ENCODE measurements around the gene CTAGE15. TPM values are rescaled to one million over a fixed set of nuclear protein-coding genes. Genes with fewer than 3 reads are reported as not detected.

The CTAGE15 gene
- total and polyA plus RNA-seq, 8 donors = 0.63 to 6.7 (median 4.8) TPM; not detected in 4

Small RNA genes lying within 50 kb of the gene (small RNA-seq; reads per million reads assigned to genes)
- gene AC073264.2 (0 reads per million in 4 donors), gene RNU6-162P (0 reads per million in 4 donors)

Other genes with a start within 250 kb of the CTAGE15 start
- gene FAM131B, start 209.1 kb upstream of the CTAGE15 start, total RNA-seq = 10 to 100 TPM in 1 of 5 donors, 1 to 10 TPM in 1, under 1 TPM in 2, not detected in 1; 0.29 to 14.0 (median 0.95) TPM
- under 1 TPM; 0.33 to 0.56 (median 0.46) TPM for gene FAM131B, start 209.1 kb upstream of the CTAGE15 start, polyA plus RNA-seq
- gene ZYX, start 190.5 kb upstream of the CTAGE15 start, total RNA-seq = 100 to 1,000 TPM in 1 of 5 donors, 10 to 100 TPM in 4; 20.6 to 102 (median 64.0) TPM
- 10 to 100 TPM; 73.4 to 79.2 (median 74.1) TPM for gene ZYX, start 190.5 kb upstream of the CTAGE15 start, polyA plus RNA-seq
- 10 to 100 TPM in 3 of 5 donors, 1 to 10 TPM in 2; 5.3 to 31.9 (median 12.5) TPM for gene EPHA1, start 162.9 kb upstream of the CTAGE15 start, total RNA-seq
- 10 to 100 TPM in 1 of 3 donors, 1 to 10 TPM in 2; 4.7 to 25.9 (median 5.6) TPM for gene EPHA1, start 162.9 kb upstream of the CTAGE15 start, polyA plus RNA-seq
- gene TAS2R60, start 128.3 kb upstream of the CTAGE15 start, total RNA-seq = not detected
- not detected for gene TAS2R60, start 128.3 kb upstream of the CTAGE15 start, polyA plus RNA-seq
- gene TAS2R41, start 93.9 kb upstream of the CTAGE15 start, total RNA-seq = 1 to 10 TPM in 1 of 5 donors, not detected in 4; 1.5 TPM
- not detected for gene TAS2R41, start 93.9 kb upstream of the CTAGE15 start, polyA plus RNA-seq
- 1 to 10 TPM in 3 of 5 donors, not detected in 2; 2.6 to 3.5 (median 2.9) TPM for gene TCAF2, start 49.2 kb downstream of the CTAGE15 start, total RNA-seq
- 1 to 10 TPM in 1 of 3 donors, under 1 TPM in 2; 0.87 to 1.8 (median 0.92) TPM for gene TCAF2, start 49.2 kb downstream of the CTAGE15 start, polyA plus RNA-seq
- gene CTAGE6, start 185.9 kb downstream of the CTAGE15 start, total RNA-seq = 1 to 10 TPM in 2 of 5 donors, not detected in 3; 1.3 to 9.3 TPM
- not detected for gene CTAGE6, start 185.9 kb downstream of the CTAGE15 start, polyA plus RNA-seq